Umbilical cord (tissue), 1 donor: ENCODE results near the gene PEX26. TPM values are rescaled to one million over a fixed set of nuclear protein-coding genes. Genes with fewer than 3 reads are reported as not detected.

ENCODE experiments used
- total RNA-seq: library from RNA; depleted of rRNA; stranded (reverse); fragments of >200 nt; gene quantifications from one replicate; pipeline ENCODE4 v1.2.3, GENCODE V29; 2014; ENCODE audit warnings: low replicate concordance; ENCODE audit not compliant: insufficient read depth

Gene PEX26
- total RNA-seq, 1 donor from 2014 or later = 7.7 TPM

Other genes with a start within 250 kb of the PEX26 start
- gene MICAL3, start 53.4 kb upstream of the PEX26 start, total RNA-seq = 30.1 TPM
- gene TUBA8, start 32.8 kb downstream of the PEX26 start, total RNA-seq = 4.8 TPM
- 8.2 TPM for gene USP18, start 72.2 kb downstream of the PEX26 start, total RNA-seq